A204.1 (cell line): ENCODE data around the gene STAT1.

Experiments used
- FAIRE-seq: peaks from 2 replicates; lab custom pipeline; 2012; peaks lifted over from hg19 to GRCh38; lab: Jason Lieb, UNC

STAT1 gene

DNA sequence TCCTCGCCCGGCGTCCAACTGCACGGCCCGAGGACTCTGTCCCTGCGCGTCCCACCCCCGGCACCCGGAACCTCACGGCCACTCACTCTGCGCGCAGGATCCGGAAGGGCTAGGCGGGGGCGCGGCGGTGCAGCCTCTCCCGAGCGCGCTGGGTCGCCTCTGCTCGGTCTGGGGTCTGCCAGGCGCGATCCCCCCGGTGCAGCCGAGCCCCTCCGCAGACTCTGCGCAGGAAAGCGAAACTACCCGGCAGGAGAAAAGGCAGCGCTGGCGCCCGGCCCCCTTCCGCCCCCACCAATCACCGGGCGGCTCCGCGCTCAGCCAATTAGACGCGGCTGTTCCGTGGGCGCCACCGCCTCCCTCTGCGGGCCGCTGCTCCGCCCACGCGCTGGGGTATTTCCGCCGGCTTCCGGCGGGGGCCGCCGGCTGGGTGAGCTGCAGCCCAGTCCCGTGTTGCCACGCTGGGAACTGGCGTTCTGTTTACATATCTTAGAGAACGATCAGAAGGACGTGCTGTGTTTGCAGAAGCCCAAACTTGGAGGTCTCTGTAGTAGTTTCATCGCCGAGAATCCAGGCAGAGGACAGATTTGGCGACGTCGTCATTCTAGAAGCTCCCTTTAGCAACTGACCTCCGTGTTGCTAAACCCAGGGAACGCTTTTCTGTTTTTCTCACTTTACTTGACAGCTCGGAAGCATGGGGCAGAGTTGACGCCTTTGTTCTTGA, at the start of gene STAT1:
Gene STAT1, minus strand, starts transcription at position 240 of the 721 bp plus-strand sequence. CDS start 4,168 bp downstream, outside the sequence.
- FAIRE-seq, result no peak

DNA sequence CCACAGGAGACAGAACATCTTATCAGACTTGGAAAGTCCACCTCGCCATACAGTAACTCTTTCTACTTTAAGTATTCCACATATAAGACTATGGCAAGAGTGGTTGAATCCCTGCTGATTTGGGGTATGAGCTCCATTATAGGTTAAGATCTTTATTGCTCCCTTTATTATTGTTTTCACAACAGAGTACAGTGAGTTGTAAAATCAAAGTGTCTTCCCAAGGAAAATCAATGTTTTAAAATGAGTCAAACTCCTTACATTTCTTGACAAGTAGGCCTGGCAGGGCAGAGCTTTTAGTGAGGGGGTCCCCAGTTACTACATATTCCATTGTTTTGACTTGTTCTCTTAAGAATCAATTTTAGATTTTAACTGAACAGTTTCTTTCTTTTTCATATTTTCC, 49.6 kb upstream of the STAT1 start:
- FAIRE-seq, result no peak

DNA sequence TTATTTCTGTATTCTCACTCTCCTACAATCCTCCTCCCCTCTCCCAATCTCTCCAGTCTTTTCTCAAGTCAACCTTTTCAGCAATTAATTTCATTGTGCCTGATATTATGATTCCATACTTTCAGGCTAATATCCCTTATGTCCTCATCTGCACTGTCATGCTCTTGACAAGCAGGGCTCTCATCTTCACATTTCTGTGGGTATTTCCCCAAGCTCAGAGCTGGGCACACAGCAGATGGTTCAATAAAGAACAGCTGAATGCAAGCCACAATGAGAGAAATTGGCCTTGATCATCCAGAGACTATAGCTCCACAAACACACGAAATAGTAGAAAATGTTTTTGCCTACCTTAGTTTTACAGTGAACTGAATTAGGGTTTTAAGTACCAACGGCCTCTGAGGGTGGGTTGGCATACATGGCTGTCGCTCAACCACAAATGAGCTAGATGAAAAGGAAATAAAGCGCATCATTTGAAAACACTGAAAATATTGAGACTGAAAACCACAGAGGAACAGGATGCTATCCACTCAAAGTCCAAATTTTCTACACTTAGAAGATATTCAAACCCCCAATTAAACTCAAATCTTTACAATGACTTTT, 47.5 kb upstream of the STAT1 start:
- FAIRE-seq, result no peak

DNA sequence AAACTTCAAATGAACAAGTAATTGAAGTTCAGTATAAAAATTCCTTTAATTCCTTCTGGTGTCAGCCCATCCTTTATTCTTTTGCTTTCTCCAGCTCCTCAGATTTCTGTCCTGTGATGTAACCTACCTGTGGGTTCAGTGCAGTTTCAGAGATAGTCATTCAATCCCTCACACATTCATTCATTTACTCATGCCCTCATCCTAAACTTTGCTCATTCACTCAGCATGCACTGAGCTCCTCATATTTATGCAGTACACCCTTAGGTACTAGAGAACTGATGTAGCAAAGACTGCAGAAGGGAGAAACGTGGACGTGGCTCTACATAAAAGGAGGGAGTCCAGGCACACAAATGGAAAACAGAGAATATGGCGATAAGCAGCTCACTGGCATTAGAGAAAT, 45.3 kb upstream of the STAT1 start:
- no peak for FAIRE-seq

DNA sequence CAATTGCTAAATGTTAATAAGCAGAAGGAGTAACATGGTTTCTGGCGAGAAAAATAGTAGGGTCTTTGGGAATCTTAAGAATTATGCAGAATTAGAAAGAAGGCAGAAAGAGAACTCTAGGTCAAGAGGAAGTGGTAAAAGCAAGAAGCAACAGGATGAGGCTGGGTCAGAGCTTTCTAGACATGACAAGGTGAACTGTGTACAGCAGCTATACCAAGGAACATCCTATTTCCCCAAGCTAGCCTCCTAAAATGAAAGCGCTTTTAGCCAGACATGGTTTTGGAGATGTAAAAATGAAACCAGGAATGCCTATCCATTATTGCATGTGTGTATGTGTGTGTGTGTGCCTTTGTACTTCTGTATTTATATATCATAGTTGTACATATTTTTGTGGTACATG, 42.3 kb upstream of the STAT1 start:
- no peak for FAIRE-seq

DNA sequence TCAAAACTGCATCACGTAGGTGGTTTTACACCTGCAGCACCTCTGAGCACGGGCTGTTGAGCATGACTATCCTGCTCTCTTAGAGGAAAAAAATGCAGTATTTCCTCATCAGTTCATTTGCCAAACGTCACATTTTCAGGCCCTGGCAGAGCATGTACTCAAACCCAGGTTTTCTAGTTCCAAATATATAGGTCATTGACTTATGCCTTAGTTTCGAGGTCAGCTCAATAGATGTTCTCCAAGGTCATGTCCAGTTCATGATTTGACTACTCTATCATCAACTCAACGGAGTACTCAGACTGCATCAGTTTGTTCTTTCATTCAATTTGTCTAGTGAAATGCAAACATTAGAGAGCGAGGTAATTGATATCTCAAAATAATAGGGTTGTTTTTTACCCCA, 39.3 kb upstream of the STAT1 start:
- FAIRE-seq, result no peak

DNA sequence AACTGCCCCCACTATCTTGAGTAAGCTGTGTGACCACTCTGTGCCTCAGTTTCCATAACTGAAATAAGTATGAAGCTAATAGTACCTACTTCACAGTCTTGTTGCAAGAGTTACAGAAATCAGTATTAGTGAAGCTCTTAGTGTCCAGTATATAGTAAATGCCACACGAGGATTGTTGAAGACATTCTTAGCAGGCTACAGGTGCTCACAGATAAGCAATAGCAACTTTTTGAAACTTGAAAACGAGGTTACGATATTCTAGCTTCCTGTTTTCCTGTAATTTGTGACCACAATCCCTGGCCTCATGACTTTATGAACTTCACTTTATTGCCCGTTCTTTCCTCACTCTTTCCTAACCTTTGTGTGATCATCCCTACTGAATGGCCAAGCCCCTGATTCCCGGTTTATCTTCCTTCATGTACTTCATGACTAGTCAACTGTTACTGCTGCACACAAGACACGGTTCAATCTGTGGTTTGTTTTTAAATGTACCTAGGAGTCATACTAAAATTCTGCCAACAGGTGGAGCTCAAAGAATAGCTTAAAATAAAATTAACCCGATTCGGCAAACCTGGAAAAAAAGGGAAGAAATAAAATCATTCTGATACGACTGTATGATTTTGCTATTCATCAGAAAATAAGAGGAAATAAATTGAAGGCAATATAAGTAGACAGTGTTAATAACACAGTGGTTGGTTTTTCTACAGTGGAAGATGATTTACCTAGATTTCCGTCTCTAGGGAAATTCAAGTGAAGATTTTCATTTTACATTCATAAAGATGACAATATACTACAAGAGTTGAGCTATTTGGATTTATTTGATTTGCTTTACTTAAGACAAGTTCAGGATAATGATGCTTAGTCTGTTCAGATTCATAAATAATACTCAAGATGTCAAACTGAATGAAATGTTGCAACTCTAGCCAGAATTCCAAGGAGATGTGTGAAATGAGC, 38.1 kb upstream of the STAT1 start:
- peak; percentile 97 for FAIRE-seq

DNA sequence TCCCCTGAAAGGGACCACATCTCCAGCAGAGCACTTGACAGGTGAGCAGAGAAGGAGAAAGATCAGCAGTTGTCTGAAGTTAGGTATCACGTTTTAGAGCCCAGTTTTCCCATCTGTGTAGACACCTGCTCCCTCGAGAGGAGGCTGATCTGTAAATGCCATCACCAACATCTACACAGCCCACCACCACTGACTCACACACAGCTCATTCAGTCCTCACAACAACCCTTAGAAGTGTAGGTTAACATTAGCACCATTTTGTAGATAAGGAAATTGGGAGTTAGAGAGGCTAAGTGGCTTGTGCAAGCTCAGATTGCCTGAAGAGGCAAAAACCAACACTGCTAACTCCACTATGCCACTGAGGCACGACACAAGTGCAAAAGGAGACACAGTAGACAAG, 37.2 kb upstream of the STAT1 start:
- no peak for FAIRE-seq

DNA sequence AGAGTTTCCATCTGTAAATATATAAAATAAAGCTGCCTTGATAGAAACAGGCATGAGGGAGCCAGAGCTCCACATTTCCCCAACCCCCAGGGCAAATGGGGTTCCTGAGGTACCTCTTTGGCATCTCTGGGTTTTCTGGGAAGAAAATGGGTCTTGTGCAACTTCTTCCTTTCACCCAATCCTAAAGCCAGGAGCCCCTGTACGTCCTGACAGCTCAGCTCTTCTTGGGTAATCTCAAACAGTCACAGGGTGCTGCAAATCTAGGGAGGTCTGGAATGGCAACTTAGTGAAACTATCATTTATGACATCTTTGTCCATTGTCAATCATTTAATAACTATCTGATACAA, 36.6 kb upstream of the STAT1 start:
- no peak for FAIRE-seq

DNA sequence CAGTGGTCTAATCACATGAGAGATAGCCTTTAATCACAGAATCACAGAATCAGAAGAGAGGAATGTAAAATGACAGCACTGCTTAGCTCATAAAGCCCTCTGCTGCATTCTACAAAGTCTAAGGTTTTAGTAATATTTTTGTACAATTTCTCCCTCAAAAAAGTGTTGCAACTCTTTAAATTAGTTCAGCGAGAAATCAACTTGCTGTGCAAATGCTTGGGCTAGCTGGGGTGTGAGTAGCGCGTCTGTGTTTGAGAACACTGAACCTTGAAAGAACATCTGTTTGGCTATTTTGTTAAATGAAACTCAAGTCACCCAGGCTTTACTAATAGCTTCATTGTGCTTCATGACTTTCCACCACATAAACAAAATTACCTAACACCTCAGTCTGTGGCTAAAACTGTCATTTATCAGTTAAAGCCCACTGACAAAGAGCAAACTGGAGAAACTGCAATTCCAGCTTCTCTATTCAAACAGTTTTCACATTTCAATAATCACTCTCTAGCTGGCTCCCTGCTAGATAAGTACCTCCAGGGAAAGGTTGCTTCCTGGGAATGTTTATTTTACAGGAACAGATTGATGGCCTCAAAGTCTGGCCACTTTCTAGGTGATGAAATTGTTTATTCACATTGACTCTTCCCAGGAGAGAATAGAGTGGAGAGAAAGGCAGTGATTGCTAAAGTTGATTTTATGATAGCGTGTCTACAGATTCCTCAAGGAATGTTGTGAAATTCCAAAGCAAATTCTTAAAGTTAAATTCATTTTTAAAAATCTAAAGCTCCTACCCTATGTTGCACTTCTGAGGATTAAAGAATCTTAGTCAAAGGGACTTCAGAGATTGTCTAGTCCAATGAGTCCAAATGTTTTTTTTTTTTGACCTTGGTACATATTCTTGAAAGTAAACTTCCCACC, 36.0 kb upstream of the STAT1 start:
- no peak for FAIRE-seq

DNA sequence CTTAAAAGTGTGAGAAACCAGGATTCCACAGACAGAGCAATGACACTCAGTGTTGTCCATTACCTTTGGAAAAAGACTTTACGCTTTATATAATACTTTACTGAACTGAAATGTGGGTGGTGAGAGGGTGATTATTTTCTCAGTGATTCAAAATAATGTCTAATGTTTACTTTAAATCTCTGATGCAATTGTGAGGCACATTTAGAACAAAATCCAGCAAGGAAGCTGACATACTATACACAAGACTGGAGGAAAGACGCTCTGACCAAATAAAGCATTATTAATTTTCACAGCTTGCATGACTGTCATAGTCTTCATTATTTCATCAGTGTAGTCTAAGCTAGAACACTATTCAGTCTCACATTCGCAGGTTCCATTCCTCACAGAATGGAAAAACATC, 34.1 kb upstream of the STAT1 start:
- no peak for FAIRE-seq

DNA sequence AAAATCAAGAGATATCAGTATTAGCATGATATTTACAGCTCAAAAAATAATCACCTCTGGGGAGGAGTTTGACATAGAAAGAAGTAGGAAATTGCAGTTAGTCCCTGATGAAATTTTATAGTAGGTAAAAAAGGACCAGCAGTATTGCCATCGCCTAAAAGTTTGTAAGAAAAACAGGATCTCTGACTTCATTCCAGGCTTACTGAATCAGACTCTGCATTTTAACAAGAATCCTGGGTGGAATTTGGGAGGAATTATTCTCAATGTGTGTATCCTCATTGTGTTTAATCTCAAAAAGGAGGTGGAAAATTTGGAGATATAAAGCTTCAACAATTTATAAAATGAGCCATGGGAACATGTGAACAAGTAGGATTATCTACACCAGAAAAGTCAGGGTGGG, 31.2 kb upstream of the STAT1 start:
- FAIRE-seq, result no peak

DNA sequence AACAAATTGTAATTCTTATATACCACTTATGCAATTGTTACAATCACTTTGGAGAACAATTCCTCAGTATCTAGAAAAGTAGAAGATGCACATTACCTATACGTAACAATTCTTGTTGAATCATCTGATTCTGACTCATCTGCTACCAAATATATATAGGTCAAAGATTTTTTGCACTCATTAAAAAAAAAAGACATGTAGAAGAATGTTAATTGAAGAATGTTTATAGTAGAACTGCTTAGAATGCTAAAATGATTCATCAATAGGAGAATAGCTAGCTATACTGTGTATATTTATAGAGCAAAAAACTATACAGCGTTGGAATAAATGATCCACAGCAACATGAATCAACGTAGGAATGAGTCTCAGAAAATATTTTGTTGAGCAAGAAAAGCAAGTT, 29.5 kb upstream of the STAT1 start:
- FAIRE-seq, result no peak

DNA sequence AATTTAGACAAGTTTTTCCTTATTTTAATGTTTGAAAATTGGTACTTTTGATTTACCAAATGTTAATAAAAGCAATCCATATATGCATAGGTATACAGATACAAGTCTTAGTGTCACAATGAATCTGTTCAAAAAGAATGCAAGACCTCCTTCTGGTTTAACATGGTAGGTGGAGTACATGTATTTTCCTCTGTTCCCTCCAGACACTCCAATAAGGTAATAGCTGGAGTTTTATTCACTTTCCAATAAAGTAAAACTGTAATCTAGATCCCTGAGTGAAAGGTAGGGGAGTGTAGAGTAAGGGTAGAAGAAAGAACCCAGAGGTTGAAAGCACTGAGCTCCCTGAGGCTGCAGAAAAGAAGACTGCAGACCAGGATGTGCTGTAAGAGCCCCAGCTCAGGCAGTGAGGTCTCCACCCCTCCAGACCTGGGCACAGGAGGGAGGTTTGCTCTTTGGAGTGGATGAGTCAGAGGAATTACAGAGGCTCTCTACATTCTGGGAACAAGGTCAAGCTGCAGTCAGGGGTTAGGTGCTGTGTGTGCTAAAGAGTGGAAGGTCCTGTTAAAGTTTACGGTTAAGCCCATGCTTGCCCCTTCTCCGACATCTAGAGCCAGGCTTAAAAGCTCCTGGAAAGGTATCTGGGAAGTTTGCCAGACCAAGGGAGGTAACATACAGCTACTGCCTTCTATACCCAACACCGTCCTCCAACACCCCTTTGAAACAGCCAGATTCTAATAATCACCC, 27.6 kb upstream of the STAT1 start:
- no peak for FAIRE-seq

DNA sequence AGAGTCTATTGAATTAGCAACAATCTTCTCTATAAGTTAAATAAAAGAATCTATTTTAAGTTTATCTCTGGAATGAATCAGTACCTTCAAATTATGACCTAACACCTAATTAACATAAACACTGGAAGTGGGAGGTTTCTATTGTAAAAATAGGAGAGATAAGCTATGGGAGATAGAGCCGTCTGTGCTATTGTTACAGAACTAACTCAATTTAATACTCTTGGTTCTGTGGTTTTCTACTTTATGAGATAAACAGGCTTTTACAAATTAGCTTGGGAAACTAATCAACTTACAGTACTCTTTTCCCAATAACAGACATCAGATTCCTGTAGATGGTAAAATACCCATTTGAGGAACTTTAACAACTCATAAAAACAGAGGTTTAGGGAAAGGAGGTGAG, 25.6 kb upstream of the STAT1 start:
- no peak for FAIRE-seq

DNA sequence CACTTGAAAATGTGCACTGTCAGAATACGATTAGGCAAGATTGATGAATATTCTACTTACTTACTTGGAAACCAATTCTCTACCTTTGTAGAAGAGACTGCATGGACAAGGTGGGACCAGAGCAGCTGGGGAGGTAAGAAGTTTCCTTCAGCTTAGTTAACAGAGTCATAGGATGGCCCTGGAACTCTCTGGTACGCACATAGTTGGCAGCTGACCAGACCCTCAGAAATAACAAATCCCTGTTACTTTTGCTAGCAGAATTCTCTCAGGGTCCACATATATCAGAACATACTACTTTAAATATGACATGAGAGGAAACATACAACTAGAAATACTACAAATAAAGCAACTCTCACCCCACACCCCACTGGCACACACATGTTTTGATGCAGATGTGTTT, 24.8 kb upstream of the STAT1 start:
- FAIRE-seq, result no peak

DNA sequence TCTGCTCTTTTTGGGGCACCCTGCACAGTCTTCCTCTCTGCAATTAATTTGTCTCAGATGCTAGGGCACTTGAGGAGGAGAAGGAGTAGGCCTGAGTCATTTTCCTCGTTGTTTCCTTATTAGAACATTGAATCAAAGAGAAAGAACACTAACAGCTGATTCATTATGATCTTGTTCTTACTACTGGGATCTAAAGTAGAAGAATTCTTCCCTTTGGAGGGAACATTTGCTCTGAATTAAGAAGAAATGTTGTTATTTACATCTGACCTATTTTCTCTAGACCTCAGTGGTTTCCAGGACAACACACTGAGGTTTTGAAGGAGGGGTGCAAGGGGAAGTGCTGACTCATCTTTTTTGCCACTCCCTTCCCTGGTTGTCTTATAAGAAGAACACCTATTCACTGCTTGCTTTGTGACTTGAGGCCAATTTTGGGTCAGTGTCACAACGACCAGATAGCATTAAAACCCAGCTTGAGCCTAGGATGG, 24.3 kb upstream of the STAT1 start:
- FAIRE-seq, result no peak

DNA sequence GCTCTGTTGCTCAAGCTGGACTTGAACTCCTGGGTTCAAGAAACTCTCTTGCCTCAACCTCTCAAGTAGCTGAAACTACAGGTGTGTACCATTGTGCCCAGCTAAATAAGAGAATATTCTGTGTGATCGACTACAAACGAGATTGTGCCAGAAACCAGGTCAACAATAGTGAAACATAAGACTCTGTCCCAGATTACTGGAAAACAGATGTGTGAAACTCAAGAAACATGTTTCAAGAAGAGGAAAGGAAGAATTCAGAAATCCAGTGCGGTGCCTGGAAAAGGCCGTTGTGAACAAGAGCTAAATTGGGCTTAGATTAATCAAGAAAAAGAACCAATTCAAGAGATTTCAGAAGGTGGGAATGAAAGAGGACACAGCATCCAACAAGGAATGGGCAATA, 23.4 kb upstream of the STAT1 start:
- no peak for FAIRE-seq

DNA sequence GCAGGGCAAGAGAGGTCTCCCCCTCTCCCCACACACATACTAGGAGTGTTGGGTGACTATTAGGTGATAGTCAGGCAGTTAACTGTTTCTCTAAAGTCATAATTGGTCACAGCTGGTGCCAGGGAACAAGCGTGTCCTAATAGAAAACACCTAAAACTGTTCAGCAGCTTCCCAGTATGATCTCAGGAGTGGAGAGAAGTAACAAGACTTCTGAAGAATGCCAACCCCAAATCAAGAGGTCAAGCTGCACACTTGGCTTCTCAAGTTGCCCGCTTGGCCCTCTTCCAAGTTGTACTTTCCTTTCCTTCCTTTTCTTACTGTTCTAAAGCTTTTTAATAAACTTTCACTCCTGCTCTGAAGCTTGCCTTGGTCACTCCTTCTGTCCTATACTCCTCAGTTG, 22.4 kb upstream of the STAT1 start:
- FAIRE-seq, result no peak

DNA sequence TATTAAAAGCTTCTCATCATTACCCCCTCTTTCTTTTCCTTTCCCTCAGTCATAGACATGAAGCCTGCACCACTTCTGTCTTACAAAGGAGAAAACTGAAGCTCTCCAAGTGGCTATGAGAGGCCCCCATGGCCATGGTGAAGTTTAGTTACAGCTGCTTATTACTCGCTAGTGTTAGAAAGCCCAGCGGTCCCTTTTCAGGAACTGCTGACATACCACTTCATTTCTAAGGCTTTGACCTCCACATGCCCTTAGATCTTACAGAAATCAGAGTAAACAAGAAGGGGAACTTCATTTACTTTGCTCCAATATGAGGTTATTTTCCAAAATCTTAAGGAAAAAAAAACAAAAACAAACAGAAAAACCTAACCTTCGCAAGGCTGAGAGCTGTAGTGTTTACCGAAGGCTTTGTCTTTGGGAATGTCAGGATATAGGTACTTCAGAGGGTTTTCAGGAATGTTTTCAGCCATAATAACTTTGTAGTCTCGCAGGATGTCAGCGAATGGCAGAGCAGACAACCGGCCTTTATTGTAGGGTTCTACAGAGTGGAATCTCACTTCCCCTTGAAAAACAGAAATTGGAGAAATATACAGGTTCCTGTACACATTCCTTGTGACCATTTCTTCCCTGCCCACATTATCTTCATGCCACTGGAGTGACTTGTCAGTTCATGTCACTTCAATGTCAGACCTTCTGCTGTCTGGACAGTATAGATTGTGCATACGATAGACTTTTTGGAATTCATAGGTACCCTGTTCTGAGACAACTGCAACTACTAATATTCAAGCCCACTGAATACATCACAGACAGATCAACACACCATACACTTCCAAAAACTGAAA, 18.8 kb upstream of the STAT1 start:
- no peak for FAIRE-seq
